HepG2 (cell line): ENCODE measurements around the gene HPCAL1. TPM values are rescaled to one million over a fixed set of nuclear protein-coding genes. Genes with fewer than 3 reads are reported as not detected.

Source experiments
- HNRNPUL1 ChIP-seq: fragments of 200-400 bp; formaldehyde crosslinking; IDR thresholded peaks from 2 replicates; pipeline ENCODE4 v1.6.1; 2017; ENCODE audit warnings: low read depth, mild to moderate bottlenecking, low read length, moderate library complexity
- LCORL ChIP-seq, 2 experiments: fragments of 450-650 bp in 1 of 2; sonication (generic) in 1 of 2; formaldehyde crosslinking in 1 of 2; IDR thresholded peaks; 2 replicates each; pipeline versions ENCODE4 v1.5.0 to v1.6.1; 2017 to 2020; ENCODE audit warnings: antibody characterized with exemption in 1 of 2, missing genetic modification reagents in 1 of 2
- MTA1 ChIP-seq: sonication (generic); formaldehyde crosslinking; IDR thresholded peaks from 2 replicates; pipeline ENCODE4 v1.4.0; 2020; ENCODE audit warnings: missing genetic modification reagents, mild to moderate bottlenecking, borderline replicate concordance
- RAD51 ChIP-seq: fragments of 450-650 bp; IDR thresholded peaks from 2 replicates; pipeline ENCODE4 v1.6.1; 2016; ENCODE audit warnings: borderline replicate concordance
- SPEN ChIP-seq: sonication (generic); formaldehyde crosslinking; IDR thresholded peaks from 2 replicates; pipeline ENCODE4 v1.5.1; 2020; ENCODE audit warnings: low read depth, mild to moderate bottlenecking, missing genetic modification reagents
- ZBTB25 ChIP-seq: IDR thresholded peaks from 2 replicates; pipeline ENCODE4 v1.6.1; 2018; ENCODE audit warnings: missing genetic modification reagents
- ZBTB33 ChIP-seq: sonication (generic); formaldehyde crosslinking; IDR thresholded peaks from 2 replicates; pipeline ENCODE4 v1.4.0; 2020; ENCODE audit warnings: missing genetic modification reagents
- ZNF205 ChIP-seq: IDR thresholded peaks from 2 replicates; pipeline ENCODE4 v1.6.1; 2018; ENCODE audit warnings: missing biosample characterization, missing genetic modification reagents
- ZNF280B ChIP-seq: sonication (generic); formaldehyde crosslinking; IDR thresholded peaks from 2 replicates; pipeline ENCODE4 v1.5.0; 2020; ENCODE audit warnings: missing genetic modification reagents, mild to moderate bottlenecking, borderline replicate concordance
- ZNF441 ChIP-seq: sonication (generic); formaldehyde crosslinking; IDR thresholded peaks from 2 replicates; pipeline ENCODE4 v1.7.0; 2021; ENCODE audit warnings: missing genetic modification reagents, borderline replicate concordance
- ZNF572 ChIP-seq: sonication (generic); formaldehyde crosslinking; IDR thresholded peaks from 2 replicates; pipeline ENCODE4 v1.5.1; 2020; ENCODE audit warnings: mild to moderate bottlenecking, missing genetic modification reagents
- ZNF879 ChIP-seq: sonication (generic); formaldehyde crosslinking; IDR thresholded peaks from 2 replicates; pipeline ENCODE4 v1.8.1; 2023; ENCODE audit warnings: missing genetic modification reagents
- polyA plus RNA-seq, 8 experiments: library from polyadenylated mRNA; depleted of rRNA in 3 of 8; stranded (reverse) in 7 of 8; unstranded in 1 of 8; fragments of >200 nt; fragmentation: Illumina TruSeq in 4 of 8; extraction: Trizol in 4 of 8; gene quantifications; 2 replicates each; pipeline versions ENCODE4 v1.2.1 to v1.2.3, GENCODE V29; 2011 to 2016; ENCODE audit warnings: low read depth in 4 of 8, missing spikeins in 1 of 8, mixed read lengths in 1 of 8; ENCODE audit not compliant: insufficient read depth in 1 of 8
- total RNA-seq, 5 experiments: library from RNA; depleted of rRNA; stranded (reverse); fragments of >200 nt; fragmentation: Illumina TruSeq; extraction: Trizol; gene quantifications; 2 replicates each; pipeline ENCODE4 v1.2.3, GENCODE V29; 2016; ENCODE audit warnings: low read depth in 1 of 5
- TF ChIP-seq, protein P1 (sequence below): sonication (generic); formaldehyde crosslinking; IDR thresholded peaks from 2 replicates; pipeline ENCODE4 v1.5.1; 2020; ENCODE audit warnings: mild to moderate bottlenecking, missing genetic modification reagents, moderate library complexity
- TF ChIP-seq, protein P2 (sequence below): sonication (generic); formaldehyde crosslinking; IDR thresholded peaks from 2 replicates; pipeline ENCODE4 v1.4.0; 2020; ENCODE audit warnings: missing genetic modification reagents

Gene HPCAL1
- total and polyA plus RNA-seq, 2 of the 13 experiments (the other 11 are each of a cell fraction or from before 2014, with no cell fraction given), result 29.5 to 29.9 TPM

DNA sequence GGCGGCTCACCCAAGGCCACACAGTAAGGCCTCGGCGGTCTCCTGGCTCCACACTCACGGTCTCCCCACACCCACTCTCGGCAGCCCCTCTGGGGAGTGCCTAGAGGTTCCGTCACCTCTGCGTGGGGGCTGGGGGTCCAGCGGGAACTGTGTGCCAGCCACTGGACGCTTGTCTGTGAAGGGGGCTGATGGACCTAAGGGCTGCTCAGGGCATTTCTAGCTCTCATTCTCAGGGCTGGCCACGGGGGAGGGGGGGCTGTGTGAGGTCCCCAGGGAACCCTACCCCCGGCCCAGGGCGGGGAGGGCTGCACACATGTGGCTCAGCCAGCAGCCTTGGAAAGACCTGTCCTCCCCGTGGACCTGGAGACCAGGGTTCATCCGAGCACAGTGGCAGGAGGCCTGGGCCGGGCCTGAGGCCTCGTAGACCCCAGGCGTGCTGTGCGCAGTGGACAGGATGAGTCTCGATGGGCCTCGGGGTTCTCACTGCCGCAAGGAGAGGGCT is 172.6 kb downstream of the HPCAL1 start (continued):
- TF ChIP-seq ZNF280B (CRISPR knock-in tag) (0 out of 2 replicates have a peak, but pooled peaks have one; percentile 29), ZNF205 (no peak), SPEN (peak; percentile 34; the same call in 1 of the 2 replicates), MTA1 (CRISPR knock-in tag) (0 out of 2 replicates have a peak, but pooled peaks have one; percentile 19), ZNF572 (CRISPR knock-in tag) (peak; percentile 20; the same call in 1 of the 2 replicates), ZBTB25 (no peak), RAD51 (no peak), ZNF879 (CRISPR knock-in tag) (no peak), ZBTB33 (CRISPR knock-in tag) (0 out of 2 replicates have a peak, but pooled peaks have one; percentile 46), ZNF441 (CRISPR knock-in tag) (peak; percentile 41; the same call in 1 of the 2 replicates), LCORL (IDR thresholded peaks at IDR 0.05) (no peak), LCORL (CRISPR knock-in tag; IDR thresholded peaks at IDR 0.05) (no peak), HNRNPUL1 (no peak)
- TF ChIP-seq, protein P1, sequence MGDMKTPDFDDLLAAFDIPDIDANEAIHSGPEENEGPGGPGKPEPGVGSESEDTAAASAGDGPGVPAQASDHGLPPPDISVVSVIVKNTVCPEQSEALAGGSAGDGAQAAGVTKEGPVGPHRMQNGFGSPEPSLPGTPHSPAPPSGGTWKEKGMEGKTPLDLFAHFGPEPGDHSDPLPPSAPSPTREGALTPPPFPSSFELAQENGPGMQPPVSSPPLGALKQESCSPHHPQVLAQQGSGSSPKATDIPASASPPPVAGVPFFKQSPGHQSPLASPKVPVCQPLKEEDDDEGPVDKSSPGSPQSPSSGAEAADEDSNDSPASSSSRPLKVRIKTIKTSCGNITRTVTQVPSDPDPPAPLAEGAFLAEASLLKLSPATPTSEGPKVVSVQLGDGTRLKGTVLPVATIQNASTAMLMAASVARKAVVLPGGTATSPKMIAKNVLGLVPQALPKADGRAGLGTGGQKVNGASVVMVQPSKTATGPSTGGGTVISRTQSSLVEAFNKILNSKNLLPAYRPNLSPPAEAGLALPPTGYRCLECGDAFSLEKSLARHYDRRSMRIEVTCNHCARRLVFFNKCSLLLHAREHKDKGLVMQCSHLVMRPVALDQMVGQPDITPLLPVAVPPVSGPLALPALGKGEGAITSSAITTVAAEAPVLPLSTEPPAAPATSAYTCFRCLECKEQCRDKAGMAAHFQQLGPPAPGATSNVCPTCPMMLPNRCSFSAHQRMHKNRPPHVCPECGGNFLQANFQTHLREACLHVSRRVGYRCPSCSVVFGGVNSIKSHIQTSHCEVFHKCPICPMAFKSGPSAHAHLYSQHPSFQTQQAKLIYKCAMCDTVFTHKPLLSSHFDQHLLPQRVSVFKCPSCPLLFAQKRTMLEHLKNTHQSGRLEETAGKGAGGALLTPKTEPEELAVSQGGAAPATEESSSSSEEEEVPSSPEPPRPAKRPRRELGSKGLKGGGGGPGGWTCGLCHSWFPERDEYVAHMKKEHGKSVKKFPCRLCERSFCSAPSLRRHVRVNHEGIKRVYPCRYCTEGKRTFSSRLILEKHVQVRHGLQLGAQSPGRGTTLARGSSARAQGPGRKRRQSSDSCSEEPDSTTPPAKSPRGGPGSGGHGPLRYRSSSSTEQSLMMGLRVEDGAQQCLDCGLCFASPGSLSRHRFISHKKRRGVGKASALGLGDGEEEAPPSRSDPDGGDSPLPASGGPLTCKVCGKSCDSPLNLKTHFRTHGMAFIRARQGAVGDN, result peak; percentile 74
- TF ChIP-seq, protein P2, sequence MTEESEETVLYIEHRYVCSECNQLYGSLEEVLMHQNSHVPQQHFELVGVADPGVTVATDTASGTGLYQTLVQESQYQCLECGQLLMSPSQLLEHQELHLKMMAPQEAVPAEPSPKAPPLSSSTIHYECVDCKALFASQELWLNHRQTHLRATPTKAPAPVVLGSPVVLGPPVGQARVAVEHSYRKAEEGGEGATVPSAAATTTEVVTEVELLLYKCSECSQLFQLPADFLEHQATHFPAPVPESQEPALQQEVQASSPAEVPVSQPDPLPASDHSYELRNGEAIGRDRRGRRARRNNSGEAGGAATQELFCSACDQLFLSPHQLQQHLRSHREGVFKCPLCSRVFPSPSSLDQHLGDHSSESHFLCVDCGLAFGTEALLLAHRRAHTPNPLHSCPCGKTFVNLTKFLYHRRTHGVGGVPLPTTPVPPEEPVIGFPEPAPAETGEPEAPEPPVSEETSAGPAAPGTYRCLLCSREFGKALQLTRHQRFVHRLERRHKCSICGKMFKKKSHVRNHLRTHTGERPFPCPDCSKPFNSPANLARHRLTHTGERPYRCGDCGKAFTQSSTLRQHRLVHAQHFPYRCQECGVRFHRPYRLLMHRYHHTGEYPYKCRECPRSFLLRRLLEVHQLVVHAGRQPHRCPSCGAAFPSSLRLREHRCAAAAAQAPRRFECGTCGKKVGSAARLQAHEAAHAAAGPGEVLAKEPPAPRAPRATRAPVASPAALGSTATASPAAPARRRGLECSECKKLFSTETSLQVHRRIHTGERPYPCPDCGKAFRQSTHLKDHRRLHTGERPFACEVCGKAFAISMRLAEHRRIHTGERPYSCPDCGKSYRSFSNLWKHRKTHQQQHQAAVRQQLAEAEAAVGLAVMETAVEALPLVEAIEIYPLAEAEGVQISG, result no peak
